Measurements from ENCODE around the gene PTPN14.

DNA sequence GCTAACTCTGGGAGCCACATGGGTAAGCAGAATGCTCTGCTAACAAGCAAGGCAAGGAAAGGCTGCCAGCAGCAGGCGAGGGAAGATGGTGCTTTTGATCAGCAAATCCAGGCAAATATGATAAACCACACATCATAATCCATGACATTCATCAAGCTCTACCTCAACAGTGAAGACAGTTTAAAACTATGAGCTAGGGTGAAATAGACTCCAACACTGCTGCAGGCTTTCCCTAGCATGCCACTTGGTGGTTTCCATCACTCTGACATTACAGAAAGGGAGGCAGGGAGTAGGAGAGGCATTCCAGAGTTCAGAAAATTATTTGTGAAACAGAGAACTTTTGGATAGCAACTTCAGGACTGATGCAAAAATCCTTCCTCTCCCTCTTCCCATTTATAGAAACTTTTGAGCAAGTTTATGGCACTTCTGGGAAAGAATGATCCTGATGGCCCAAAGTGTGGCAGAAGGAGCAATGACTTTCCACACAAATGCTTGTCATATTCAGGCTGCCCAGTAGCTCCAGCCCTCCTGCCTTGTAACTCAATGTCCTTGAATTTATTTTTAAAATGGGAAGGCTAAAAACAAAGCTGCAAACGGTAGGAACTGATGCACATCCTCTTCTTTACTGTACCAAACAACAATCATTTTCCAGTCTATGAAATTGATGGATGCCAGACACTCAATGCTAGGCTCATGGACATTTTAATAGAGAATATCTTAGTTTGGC is 199.7 kb downstream of the PTPN14 start:
- no peak for TF ChIP-seq CTCF (conservative IDR thresholded peaks at IDR 0.05 in 1 of 2, IDR thresholded peaks at IDR 0.05 in 1 of 2; ENCODE audit: extremely low read depth in 1 of 2, insufficient read depth in 1 of 2, low read depth in 1 of 2, low read length in 2 of 2)
- TF ChIP-seq EZH2 (IDR thresholded peaks at IDR 0.05; ENCODE audit: borderline replicate concordance, low read length), result no peak
